GM18508 (cell line): Measurements from ENCODE around the gene EIF3B.
"Not testable (repeated sequence)": the region's sequence is repeated elsewhere in the genome, so short reads cannot be mapped to it uniquely, and the experiment has no call there.

Experiments
- ATAC-seq: cut with Tn5 transposase; IDR thresholded peaks from one replicate; pipeline ENCODE4 v1.9.1; 2021; ENCODE audit warnings: moderate number of reproducible peaks; ENCODE audit not compliant: insufficient read depth, unreplicated experiment

Gene EIF3B

DNA sequence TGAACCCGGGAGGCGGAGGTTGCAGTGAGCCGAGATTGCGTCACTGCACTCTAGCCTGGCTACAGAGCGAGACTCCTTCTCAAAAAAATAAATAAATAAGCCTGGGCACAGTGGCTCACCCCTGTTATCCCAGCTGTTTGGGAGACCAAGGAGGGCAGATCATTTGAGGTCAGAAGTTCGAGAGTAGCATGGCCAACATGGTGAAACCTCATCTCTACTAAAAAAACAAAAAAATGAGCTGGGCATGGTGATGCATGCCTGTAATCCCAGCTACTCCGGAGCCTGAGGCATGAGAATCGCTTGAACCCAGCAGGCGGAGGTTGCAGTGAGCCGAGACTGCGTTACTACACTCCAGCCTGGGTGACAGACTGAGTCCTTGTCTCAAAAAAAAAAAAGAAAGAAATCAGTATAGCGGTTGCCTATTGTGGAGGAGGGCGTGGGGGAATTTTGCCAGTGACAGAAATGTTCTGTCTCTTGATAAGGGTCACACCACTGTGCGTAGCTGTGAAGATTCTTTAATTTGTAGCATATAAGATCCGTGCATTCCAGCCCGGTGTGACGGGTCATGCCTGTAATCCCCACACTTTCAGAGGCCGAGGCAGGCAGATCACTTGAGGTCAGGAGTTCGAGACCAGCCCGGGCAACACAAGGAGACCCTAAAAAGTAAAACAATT lies 17.9 kb upstream of the EIF3B start:
- ATAC-seq, result no peak

DNA sequence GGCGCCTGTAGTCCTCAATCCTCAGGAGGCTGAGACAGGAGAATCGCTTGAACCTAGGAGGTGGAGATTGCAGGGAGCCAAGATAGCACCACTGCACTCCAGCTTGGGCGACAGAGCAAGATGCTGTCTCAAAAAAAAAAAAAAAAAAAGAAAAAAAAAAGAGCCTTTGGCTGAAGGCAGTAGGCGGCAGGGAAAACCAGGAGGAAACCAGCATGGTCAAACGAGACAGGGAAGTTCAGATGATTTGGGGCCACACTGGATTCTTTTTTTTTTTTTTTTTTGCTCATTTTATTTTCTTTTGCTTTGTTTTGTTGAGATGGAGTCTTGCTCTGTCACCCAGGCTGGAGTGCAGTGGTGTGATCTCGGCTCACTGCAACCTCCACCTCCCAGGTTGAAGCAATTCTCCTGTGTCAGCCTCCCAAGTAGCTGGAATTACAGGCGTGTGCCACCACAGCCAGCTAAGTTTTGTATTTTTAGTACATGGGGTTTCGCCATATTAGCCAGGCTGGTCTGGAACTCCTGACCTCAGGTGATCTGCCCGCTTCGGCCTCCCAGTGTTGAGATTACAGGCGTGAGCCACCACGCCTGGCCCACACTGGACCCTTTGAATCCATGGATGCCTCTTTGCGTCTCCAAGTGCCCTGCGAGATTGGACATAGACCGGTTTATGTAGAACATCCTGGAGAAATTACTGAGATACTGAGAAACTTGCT lies 7.1 kb upstream of the EIF3B start:
- not testable (repeated sequence) for ATAC-seq

GRCh38 chr7:2350055-2350454 lies 4.6 kb upstream of the EIF3B start:
- ATAC-seq, result no peak

- no peak for ATAC-seq
Observed at GRCh38 chr7:2350861-2351260, 3.8 kb upstream of the EIF3B start.

DNA sequence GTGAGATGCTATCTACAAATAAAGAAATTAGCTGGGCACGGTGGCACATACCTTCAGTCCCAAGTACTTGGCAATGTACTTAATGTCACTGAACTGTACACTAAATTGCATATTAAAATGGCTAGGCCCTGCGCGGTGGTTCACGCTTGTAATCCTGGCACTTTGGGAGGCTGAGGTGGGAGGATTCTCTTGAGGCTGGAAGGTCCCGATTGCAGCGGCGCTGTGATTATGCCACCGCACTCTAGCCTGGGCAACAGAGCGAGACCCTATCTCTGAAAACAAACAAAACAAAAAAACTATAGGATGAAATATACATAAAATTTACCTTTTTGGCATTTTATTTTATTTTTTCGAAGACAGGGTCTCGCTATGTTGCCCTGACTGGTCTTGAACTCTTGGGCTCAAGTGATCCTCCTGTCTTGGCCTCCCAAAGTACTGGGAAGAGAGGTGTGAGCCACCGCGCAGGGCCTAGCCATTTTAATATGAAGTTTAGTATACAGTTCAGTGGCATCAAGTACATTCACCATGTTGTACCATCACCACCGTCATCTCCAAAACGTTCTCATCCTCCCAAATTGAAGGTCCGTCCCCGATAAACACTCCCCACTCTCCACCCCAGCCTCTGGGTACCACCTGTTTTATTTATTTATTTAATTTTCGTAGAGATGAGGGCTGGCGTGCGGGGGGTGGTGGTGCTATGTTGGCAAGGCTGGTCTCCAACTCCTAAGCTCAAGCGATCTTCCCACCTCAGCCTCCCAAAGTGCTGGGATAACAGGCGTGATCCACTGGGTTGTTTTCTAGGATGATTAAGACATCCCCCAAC lies 1.3 kb upstream of the EIF3B start:
- no peak for ATAC-seq

DNA sequence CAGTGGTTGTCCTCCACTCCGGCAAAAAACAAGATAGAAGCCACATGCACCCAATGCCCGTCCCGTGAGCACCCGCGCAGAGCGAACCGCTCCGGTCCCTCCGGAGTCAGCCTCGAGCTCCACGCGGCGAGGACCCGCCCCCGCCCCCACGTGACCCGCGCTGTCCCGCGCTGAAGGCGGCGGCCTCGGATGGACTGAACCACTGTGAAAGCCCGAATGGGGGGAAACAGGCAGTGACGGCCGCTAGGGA lies 766 bp upstream of the EIF3B start:
- peak; percentile 26 for ATAC-seq

DNA sequence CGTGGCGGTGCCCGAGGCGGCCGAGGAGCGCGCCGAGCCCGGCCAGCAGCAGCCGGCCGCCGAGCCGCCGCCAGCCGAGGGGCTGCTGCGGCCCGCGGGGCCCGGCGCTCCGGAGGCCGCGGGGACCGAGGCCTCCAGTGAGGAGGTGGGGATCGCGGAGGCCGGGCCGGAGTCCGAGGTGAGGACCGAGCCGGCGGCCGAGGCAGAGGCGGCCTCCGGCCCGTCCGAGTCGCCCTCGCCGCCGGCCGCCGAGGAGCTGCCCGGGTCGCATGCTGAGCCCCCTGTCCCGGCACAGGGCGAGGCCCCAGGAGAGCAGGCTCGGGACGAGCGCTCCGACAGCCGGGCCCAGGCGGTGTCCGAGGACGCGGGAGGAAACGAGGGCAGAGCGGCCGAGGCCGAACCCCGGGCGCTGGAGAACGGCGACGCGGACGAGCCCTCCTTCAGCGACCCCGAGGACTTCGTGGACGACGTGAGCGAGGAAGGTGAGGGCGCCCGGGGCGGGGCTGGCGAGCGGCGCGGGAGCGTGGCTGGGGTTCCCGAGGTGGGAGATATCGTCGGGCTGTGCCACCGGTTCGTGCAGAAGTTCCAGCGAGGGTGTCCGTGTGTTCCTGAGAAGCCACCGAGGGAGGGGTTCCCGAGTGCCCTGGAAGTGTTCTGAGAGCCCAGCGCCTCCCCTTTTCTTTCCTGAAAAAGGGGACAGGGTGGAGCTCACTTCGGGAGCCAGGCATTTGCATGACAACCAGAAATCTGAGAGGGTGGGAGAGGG lies 495 bp downstream of the EIF3B start:
- ATAC-seq, result no peak

DNA sequence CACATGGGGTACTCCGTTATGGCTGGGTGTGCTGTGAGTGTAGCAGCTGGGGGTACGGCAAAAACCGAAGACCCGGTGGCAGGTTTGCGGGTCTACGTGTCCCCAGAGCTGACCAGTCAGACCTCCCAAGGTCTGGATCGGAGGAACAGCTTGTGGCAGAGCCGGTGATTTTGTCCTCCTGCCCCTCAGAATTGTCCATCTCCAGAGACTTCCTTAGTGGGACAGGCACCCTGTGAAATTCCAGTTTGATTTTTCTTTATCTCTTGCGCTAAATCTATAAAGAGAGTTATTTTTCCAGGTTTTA lies 1.0 kb downstream of the EIF3B start:
- no peak for ATAC-seq

DNA sequence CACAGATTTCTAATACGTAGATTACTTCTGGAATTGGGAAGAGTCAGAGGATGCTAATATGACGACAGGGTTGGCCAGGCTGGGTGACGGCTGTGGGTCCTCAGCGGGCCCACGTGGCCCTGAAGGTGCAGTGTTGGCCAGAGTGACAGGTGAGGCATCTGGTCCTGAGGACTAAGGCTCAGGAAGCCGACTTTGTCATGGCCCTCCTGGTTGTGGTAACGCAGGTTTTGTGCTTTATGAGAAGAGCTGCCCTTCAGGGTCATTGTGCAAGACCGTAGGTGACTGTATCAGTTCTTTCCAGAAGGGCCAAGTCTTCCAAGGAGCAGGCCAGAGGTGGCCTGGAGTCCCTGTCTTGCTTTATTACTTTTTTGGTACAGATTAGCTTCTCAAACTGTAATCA lies 2.5 kb downstream of the EIF3B start:
- no peak for ATAC-seq

DNA sequence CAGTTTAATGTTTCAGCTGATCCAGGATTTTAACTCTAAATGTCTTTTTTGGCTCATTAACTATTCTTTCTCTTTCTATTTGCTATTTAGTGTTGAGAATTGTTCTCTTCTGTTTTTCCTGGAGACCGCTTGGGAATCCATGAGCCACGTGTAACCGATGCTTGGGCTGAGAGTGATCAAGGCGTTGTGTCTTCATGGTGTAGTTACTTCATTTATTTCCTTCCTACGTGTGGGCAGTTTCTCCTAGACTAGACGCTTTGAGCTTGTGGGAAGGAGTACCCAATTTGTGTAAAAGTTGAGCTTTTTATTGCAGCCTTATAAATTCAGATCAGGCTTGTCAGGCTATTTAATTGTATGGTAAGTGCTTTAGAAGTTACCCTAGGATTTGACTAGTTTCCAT lies 2.9 kb downstream of the EIF3B start:
- no peak for ATAC-seq

DNA sequence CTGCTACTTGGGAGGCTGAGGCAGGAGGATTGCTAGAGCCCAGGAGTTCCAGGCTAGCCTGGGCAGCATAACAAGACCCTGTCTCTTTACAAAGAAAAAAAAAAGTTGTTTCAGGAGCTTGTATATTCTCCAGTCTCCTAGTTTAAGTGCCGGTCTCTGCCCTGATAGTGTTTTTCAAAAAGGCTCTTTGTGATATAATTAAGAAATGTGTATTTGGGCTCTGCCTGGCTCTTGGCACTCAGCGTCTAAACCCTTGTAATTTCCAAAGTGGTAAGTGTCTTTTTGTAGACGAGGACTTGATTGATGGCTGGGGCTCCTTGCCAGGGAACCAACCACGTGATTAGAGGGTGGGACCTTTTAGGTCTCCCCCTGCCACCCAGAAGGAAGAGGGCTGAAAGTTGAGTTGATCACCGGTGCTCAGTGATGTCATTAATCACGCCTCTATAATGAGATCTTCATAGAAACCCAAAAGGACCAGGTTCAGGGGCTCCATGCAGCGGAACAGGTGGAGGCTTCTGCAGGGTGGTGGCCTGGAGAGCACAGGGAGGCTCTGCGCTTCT lies 4.4 kb downstream of the EIF3B start:
- no peak for ATAC-seq

DNA sequence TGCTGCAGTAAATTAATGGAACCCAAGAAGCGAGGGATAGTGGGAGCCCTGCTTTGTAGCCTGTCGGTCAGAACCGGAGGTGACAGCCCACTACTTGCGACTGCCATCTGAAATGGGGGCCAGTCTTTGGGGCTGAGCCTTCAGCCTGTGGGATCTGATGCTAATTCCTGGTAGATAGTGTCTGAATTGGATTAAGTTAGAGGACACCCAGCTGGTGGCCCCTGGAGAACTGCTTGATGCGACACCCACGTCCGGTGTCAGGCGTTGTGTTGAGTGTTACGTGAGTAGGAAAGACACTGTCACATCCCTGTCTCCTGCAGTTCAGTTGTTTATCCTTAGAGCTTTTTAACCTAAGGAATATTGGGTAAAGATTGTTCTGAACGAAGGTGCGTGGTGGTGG lies 5.0 kb downstream of the EIF3B start:
- ATAC-seq, result no peak

DNA sequence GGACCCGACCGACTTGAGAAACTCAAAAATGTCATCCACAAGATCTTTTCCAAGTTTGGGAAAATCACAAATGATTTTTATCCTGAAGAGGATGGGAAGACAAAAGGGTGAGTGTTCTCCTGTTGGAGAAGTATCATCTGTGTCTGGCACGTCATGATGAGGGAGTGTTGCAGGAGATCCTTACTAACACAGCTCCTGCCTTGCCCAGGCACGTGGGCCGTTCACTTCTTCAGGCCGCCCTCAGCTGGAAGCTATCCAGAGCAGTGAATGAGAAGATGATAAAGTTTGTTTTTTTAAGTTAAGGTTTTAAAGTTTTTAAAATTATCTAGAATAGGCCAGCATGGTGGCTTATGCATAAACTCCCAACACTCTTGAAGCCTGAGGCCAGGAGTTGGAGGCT lies 6.2 kb downstream of the EIF3B start:
- no peak for ATAC-seq

DNA sequence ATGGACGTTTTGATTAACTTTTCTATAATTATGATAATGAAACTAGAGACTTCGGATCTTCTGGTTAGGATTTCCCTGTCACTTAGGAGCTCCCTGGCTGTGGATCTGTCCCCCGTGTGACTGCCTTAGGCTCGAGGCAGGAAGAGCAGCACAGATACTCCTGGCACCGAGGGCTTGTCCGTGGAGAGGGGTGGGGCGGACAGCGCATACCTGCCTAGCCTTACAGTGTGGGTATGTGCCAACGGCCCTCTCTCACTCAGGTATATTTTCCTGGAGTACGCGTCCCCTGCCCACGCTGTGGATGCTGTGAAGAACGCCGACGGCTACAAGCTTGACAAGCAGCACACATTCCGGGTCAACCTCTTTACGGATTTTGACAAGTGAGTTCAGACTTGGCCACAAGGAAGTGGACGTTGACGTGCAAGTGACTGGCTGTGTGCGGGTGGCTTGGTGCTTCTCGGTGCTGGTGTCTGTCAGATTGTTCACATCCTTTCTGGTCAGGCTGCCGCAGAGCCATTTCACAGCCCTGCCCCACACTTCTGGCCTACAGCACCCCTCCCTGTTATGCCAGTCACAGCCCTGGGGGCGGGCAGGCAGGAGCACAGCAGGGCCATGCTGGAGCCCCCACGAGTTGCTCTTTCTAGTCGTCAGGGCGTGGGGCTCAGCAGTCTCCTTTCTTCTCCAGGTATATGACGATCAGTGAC lies 7.9 kb downstream of the EIF3B start:
- ATAC-seq, result no peak

DNA sequence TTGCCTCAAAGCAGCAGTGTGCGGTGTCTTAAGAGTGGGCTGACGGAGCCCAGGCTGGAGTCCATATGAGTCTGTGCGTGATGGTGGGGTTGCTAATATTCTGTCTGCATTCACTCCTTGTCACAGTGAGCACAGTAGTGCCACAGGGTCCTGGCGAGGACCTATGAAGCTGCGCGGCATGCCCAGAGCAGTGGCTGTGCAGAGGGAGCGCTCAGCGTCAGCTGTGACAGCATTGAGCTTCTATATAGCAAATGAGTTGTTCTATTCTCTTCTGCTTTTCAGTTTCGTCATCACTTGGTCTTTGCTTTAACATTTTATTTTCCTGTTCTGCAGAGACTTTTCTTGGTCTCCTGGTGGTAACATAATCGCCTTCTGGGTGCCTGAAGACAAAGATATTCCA lies 14.5 kb downstream of the EIF3B start:
- ATAC-seq, result no peak

DNA sequence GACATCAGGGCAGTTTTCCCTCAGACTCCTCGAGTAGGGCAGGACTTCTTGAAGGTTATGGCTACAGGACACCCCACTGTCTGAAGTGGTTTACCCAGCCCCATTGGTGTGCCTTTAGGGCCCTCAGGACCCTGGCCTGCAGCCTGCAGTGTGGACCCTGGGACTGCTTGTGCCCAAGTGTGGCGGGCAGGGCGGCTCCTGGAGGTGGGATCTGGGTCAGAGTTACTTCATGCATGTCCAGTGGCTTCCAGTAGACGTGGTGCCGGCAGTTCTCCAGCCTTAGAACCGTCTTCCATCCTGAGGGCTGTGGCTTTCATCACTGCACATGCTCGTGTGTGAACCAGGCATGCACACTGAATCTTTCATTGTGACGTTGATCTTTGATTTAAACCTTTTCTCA lies 16.7 kb downstream of the EIF3B start:
- ATAC-seq, result no peak

GRCh38 chr7:2372724-2373123 lies 18.1 kb downstream of the EIF3B start:
- no peak for ATAC-seq

DNA sequence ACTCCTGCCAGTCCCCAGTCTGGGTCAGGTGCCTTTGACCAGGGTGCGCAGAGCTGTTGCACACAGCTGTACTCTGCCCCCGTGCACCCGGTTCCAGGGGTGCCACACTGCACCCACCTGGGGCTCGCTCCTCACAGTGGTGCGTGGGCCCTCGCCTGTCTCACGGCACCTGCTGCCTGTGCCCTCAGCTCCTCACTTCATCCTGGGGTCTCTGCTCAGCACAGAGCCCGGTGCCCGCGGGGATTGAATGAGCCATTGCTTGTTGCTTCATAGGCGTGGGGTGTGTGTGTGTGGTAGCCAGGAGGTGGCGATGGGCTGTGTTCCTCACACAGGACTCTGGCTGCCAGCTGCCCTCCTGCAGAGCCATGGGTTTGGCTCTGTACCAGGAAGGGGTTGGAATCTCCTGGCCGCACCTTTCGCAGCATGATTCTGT lies 18.5 kb downstream of the EIF3B start:
- ATAC-seq, result no peak

DNA sequence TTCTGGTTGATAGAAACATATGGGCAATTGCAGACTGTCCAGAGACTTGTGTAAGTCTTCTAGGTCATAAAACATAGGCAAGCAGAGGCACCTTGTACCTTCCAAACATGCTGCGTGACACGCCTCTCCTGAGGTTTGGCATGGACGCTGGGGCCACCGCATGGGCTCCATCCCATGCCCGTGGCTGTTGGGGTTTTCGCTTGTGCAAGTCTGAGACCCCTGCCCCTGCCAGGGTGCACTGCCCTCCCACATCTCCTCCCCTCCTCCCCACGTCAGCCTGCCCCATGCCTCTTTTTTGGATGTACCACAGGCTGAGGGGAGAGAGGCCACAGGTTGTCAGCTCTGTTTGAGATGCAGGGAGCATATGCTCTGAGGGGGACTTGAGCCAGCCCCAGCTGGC lies 19.0 kb downstream of the EIF3B start:
- ATAC-seq, result no peak

GRCh38 chr7:2374401-2374800 lies 19.8 kb downstream of the EIF3B start:
- no peak for ATAC-seq
